Activated CD8-positive, alpha-beta memory T cell treated with anti-CD3 and anti-CD28 coated beads, Interleukin-2, amount 50 U/mL, for 4 hours (primary cell): ENCODE results near the gene ZP2.
"Not testable (repeated sequence)": the region's sequence is repeated elsewhere in the genome, so short reads cannot be mapped to it uniquely, and the experiment has no call there.

ENCODE experiments used
- DNase-seq: peaks from one replicate; pipeline ENCODE4 v3.0.0-alpha.2; 2020

ZP2 gene

DNA sequence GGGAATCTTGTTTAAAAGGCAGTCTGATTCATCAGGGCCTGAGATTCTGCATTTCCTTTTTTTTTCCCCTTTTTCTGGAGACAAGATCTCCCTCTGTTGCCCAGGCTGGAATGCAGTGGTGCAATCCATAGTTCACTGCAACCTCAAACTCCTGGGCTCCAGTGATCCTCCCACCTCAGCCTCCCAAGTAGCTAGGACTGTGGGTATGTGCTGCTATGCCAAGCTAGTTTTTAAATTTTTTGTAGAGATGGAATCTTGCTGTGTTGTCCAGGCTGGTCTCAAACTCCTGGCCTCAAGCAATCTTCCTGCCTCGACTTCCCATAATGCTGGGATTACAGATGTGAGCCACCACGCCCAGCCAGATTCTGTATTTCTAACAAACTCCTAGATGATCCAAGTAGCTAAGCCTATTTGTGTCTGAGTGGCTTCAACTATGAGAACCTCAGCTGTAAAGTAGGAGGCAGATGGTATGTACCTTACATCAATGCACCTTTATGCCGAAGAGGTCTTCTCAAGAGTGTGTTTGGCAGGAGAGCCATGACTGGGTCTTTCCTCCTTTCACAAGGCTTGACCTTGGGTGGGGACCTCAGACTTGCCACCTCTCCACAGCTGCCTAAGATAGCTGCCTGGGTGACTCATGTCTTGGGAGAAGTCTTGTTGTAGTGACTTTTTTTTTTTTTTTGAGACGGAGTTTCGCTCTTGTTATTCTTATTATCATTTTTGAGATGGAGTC lies 42.0 kb downstream of the ZP2 start:
- no peak for DNase-seq

DNA sequence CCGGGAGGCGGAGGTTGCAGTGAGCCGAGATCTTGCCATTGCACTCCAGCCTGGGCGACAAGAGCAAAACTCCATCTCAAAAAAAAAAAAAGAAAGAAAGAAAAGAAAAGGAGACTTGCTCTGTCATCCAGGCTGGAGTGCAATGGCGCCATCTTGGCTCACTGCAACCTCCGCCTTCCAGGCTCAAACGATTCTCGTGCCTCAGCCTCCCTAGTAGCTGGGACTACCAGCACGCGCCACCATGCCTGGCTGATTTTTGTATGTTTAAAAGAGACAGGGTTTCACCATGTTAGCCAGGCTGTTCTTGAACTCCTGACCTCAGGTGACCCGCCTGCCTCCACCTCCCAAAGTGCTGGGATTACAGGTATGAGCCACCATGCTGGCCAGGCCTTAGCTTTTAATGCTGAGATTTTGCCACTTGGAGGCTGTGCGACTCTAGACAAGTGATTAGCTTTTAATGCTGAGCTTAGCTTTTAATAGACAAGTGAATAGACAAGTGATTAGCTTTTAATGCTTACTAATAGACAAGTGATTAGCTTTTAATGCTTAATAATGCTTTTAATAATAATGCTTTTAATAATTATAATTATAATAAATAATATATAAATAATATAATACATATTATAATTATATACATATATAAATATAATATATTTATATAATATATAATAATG lies 43.3 kb downstream of the ZP2 start:
- no peak for DNase-seq

DNA sequence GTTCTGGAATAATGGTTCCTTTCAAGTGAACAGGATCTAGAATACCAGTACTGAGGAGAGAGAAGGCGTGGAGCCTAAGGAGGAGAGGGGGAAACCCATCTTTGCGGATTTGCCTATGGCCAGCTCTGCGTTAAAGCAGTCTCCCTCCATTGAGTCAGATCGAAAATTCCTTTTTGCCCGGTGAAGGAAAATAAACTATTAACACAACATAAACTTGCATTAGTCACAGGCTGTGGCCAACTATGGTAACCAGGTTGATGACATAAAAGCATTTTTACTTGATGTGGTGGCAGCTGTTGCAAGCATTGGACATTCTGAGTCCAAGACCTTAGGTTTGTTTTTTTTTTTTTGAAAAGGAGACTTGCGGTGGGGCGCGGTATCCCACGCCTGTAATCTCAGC lies 44.0 kb downstream of the ZP2 start:
- DNase-seq: no peak

DNA sequence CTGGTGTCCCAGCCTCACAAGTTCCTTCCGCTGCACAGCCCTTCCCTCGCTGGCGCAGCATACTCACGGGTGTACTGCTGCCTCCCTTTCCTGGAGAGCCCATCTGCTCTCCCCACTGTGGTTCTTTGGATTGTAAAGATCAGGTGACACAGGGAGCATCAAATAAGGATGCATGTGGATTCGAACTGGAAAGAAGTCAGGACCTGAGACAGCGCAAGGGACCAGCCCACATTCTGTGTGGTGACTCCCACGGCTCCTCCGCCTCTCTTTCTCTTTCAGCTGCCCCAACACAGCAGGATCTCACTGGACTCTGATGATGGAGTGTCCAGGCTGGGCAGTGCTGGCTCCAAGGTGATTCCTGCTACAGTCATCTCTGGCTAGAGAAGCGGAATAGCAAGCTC lies 44.8 kb downstream of the ZP2 start:
- no peak for DNase-seq

DNA sequence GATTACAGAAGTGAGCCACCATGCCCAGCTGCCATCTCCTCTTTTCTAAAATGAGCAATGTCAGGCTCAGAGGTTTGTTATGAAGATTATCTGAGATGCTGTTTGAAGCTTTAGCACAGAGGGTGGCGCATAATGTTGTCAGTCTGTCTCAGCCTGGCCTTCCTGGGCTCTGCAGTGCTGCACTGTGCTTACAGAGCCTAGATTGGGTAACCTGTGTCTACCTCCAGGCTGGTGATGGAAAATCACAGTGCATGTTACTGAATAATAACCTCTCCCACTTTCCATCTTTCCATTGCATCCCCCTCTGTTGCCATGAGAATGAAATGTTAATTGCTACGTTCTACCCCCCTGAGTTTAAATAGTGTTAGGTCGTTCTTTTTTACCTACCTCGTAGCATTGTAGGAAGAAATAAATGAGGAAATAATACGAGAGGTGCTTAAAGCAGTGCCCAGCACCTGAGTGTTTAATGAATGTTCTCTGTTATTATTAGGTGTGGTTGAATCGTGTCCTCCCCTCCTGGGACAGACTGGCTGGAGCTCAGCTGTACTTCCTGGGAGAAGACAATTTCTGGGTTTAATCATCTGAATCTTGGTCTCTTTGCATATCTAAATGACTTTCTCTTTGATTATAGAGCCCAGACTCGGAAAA lies 46.7 kb downstream of the ZP2 start:
- no peak for DNase-seq

DNA sequence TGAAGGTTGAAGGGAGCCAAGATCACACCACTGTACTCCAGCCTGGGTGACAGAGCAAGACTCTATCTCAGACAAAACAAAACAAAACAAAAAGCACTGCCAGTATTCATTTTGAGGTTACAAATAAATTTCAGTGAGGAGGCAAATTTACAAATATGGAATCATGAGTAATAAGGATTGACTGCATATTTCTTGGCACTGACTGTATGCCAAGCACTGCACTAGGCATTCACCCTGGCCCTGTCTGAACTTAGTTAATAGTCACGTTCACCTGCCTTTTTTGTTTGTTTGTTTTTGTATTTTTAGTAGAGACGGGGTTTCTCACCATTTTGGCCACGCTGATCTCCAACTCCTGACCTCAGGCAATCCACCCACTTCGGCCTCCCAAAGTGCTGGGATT lies 47.8 kb downstream of the ZP2 start:
- no peak for DNase-seq

DNA sequence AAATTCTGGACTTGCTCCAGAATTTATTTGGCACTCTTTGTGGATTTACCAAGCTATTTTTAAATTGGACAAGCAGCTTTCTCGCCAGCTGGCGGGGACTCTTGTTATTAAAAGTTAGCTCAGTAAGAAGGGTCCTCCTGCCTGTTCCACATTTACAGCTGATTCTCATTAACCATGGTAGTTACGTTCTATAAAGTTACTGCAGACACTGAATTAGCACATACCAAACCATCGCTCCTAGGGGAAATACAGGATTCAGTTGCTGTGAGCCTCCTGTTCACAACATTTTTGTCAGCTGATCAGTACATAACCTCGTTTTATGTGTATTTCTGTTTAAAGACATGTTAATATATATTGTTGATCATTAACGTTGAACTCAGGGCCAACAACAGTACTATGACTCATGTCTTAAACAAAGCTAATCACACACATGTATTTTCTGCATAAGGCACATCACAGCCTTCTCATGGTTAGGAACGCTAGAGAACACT lies 48.7 kb downstream of the ZP2 start:
- DNase-seq: no peak

DNA sequence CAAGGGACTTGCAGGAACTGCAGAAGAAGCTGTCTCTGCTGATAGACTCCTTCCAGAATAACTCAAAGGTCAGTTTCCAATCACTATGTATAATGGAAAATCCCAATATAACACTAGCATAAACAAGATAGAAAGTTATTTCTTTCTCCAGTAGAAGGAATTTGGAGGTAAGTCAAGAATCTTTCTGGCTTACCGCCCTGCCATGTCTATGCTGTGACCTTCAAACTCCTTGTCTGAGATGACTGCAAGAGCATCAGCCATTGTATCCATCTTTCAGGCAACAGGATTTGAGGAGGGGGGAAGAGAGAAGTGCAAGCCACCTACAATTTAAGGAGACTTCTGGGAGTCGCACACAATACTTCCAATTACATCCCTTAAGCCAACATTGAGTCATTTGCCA lies 50.2 kb downstream of the ZP2 start:
- no peak for DNase-seq

DNA sequence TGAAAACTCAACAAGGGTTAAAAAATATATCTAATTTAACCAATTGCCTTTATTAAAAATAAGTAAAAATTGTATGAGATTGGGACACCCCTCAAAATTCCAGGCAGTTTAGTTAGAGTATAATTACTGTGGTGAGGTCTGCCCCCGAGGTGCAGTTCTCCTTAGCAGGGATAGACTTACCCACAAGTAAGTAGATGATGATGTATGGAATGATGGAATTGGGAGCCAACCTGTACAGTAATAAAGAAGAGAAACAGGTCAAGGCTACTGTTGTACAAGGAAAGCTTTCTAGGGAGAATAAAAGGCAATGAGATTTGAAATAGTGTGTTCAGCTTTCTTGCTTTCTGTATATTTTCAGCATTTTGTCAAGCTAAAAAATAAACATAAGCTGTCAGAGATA lies 51.1 kb downstream of the ZP2 start:
- DNase-seq: no peak

DNA sequence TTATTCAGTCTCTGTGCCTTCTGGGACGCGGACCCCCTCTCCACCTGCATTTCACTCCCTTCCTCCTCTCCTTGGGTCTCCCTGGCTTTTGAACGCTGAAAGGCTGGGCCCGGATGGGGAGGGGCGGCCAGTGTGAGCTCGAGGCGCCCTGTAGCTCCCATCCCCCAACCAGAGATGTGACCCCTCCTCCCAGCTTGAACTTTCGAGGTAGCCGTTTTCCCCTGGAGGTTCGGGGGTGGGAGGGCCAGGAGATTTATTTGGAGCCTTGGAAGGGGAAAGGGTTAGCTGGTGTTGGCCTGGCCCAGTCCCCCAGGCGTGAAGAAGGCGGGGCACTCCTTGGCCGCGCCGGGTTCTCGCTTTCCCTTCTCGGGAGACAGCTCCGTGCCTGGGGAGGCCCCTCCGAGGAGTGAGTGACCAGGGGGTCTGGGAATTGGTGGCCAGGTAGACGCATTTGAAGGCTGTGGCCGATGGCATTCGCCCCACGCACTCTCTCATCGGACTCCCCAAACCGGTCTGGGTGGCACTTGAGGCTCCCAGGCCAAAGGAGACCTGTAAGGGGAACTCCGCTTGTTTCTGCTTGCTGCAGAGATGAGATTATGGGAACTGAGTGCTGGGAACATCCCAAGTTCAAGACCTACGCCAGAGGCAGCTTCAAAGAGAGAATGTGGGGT lies 52.0 kb downstream of the ZP2 start:
- no peak for DNase-seq

DNA sequence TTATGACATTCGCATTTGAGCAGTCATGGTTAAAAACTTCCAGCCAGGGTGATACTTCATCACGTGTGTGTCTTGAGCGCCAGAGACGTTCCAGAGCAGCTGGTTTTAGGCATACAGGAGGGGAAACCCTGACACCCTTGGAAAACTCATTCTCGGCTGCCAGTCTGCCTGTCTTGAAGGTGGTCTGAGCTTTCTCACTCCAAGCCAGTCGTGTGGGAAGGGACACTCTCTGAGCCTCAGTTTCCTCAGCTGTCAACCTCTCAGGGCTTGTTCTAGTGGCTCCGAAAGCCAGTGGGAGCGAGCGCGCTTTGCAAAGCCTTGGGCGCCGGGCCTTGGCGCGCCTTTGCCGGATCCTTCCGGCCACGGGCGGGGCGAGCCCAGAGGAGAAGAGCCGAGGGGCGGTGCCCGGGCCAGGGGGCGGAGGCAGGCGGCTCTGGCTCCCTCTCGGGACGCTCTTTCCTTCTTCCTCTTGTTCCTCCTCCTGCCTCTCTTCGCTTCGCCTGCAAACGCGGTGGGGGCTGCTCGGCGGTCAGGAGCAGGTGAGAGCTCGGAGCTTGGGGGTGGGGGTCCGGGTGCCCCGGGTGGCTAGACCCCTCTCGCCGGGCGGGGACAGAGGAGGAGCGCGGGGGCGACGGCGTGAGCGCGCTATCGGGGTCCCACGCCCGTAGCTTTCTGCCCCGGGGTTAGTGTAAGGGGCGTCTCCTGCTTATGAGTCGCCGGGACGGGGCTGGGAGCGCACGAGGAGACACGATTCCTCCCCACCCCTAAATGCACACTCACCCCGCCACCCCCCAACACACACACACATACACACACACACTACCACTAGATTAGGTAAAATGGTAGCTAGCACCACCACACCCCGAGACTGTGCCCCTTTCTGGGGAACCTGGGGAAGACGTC lies 52.9 kb downstream of the ZP2 start, which contains the start of gene LDAF1:
LDAF1 (plus strand) TSS at position 467 of the 903 bp plus-strand sequence. CDS start 2,509 bp downstream, outside the sequence.
- DNase-seq: peak; percentile 77

DNA sequence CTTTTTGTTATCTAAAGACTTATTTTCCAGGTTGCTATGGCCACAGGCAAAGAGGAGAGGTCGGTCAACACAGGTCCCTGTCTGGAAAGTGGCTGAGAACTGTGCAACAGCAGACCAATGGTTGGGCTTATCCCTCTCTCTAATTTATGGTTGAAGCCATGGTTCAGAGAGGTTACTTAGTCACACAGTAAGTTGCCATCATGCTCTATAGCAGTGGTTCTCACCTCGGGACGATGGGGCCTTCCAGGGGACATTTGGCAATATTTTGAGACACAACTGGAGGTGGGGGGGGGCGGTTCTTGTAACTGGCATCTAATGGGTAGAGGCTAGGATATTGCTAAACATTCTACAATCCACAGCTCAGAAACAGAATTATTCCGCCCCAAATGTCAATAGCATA lies 53.7 kb downstream of the ZP2 start:
- DNase-seq: no peak

DNA sequence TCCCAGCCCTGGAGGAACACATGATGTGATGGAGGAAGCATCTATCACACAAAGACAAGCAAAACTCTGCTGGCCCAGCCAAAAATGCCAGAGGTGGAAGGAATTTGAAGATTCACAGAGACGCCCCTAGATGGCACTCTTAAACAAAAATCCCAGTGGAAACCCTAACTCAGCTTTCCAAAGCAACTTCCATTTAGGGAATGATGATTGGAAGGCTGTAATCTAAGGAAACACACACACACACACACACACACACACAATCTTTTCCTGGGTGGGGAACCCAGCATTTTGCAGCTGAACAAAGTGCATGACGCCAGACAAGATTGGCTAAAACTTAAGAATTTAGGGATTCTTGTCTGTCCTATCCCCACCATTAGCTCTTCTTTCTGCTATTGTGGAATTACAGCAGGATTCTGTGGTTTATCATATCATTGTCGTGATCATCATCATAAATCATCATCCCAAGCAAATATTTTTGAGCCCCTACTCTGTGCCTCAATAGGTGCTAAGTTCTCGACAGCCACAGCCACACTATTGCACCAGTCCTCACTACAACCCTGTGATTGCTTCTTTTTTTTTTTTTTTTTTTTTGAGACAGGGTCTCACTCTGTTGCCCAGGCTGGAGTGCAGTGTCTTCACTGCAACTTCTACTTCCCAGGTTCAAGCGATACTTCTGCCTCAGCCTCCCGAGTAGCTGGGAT lies 54.5 kb downstream of the ZP2 start:
- DNase-seq: no peak

DNA sequence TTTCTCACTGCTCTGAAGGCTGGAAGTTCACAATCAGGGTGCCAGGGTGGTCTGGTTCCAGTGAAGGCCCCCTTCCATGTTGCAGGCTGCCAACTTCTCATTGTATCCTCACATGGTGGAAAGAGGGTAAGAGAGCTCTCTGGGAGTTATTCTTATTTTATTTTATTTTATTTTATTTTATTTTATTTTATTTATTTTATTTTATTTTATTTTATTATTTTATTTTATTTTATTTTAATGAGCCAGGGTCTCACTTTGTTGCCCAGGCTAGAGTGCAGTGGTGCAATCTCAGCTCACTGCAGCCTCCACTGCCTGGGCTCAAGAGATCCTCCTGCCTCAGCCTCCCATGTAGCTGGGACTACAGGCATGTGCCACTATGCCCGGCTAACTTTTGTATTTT lies 55.4 kb downstream of the ZP2 start:
- DNase-seq: not testable (repeated sequence)

DNA sequence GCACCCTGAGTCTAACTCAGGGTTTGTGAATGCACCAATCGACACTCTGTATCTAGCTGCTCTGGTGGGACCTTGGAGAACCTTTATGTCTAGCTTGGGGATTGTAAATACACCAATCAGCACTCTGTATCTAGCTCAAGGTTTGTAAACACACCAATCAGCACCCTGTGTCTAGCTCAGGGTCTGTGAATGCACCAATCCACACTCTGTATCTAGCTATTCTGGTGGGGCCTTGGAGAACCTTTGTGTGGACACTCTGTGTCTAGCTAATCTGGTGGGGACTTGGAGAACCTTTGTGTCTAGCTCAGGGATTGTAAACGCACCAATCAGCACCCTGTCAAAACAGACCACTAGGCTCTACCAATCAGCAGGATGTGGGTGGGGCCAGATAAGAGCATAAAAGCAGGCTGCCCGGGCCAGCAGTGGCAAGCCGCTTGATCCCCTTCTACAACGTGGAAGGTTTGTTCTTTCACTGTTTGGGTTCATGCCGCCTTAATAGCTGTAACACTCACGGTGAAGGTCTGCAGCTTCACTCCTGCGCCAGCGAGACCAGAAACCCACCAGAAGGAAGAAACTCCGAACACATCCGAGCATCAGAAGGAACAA lies 58.1 kb downstream of the ZP2 start:
- DNase-seq: not testable (repeated sequence)

DNA sequence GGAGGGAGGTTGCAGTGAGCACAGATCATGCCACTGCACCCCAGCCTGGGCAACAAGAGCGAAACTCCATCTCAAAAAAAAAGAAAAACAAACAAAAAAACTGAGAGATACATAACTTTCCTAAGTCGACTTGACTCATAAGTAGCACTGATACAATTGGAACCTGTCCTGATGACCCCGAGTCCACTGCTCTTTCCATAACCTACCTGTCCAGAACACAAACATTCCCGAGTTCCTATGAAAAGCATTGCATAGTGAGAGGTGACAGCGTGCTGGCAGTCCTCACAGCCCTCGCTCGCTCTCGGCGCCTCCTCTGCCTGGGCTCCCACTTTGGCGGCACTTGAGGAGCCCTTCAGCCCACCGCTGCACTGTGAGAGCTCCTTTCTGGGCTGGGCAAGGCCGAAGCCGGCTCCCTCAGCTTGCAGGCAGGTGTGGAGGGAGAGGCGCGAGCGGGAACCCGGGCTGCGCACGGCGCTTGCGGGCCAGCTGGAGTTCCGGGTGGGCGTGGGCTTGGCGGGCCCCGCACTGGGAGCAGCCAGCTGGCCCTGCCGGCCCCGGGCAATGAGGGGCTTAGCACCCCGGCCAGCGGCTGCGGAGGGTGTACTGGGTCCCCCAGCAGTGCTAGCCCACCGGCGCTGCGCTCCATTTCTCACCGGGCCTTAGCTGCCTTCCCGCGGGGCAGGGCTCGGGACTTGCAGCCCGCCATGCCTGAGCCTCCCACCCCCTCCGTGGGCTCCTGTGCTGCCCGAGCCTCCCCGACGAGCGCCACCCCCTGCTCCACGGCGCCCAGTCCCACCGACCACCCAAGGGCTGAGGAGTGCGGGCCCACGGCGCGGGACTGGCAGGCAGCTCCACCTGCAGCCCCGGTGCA lies 59.0 kb downstream of the ZP2 start:
- DNase-seq: not testable (repeated sequence)

DNA sequence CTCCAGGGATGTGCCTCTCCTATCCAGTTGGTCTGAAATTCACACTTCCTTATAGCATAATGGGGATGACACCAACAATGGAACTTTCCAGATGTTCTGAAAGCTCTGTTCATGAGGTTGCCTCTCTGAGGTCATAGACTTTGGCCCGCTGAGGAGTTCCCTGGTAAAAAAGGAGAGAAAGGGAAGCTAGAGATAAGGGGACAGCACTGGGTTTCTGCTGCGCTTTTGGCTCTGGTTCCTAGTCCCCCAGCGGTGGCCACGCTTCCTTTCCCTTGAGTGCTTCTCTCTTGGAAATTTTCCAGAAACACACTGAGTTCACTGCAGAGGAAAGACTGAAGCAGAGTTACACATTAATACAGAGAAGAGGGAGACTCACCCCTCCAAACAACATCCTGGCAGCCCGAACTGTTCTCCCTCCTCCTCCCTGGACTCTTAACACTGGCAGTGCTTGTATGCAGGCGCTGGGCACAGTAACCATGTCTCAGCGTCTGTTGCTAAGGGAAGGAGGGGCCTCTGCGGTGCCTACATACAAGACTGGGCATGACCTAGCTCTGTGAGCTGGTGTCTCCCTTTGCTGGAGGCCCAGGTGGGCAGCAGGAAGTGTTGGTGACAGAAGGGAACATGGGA lies 60.9 kb downstream of the ZP2 start, which contains the start of gene DNAH3:
DNAH3 (minus strand) TSS at position 472 of the 627 bp plus-strand sequence. CDS start 527 bp downstream, outside the sequence.
- DNase-seq: no peak
